ENCODE data around the gene DHRSX.

GRCh38 chrX:2340991-2341390 is 159.8 kb downstream of the DHRSX start:
- TF ChIP-seq CTCF (conservative IDR thresholded peaks at IDR 0.05; ENCODE audit: low read depth, low read length) (no peak), EZH2phosphoT487 (IDR thresholded peaks at IDR 0.05; ENCODE audit: borderline replicate concordance, low read length) (no peak), EZH2 (IDR thresholded peaks at IDR 0.05; ENCODE audit: low read length, unreplicated experiment) (no peak)

All from PC-3 (cell line).